ENCODE measurements around the gene KHDC4. TPM values are rescaled to one million over a fixed set of nuclear protein-coding genes. Genes with fewer than 3 reads are reported as not detected.

The KHDC4 gene
- polyA plus RNA-seq, 1 donor from 2014 or later, result 97.1 TPM

- no peaks in the 10 kb centered on the region for H3K27me3 ChIP-seq (ENCODE audit: insufficient read depth, low read depth, low read length)
- no peak overlapping the region for H3K9ac ChIP-seq (ENCODE audit: low read length)
- no peak for TF ChIP-seq TAF1 (IDR thresholded peaks at IDR 0.05; ENCODE audit: low read depth)
- TF ChIP-seq RAD21 (conservative IDR thresholded peaks at IDR 0.05), result no peak
- TF ChIP-seq POLR2AphosphoS5 (IDR thresholded peaks at IDR 0.05), result no peak
- TF ChIP-seq EP300 (conservative IDR thresholded peaks at IDR 0.05; ENCODE audit: poor library complexity, severe bottlenecking), result no peak
- no peak for TF ChIP-seq EZH2 (IDR thresholded peaks at IDR 0.05; ENCODE audit: borderline replicate concordance, insufficient read depth, low read length, poor library complexity, severe bottlenecking)
- TF ChIP-seq CTCF (IDR thresholded peaks at IDR 0.05; ENCODE audit: poor library complexity, severe bottlenecking), result no peak
- no peak for TF ChIP-seq REST (IDR thresholded peaks at IDR 0.05; ENCODE audit: borderline replicate concordance)
- no peak for TF ChIP-seq SMC3 (conservative IDR thresholded peaks at IDR 0.05; ENCODE audit: poor library complexity)
- TF ChIP-seq MXI1 (conservative IDR thresholded peaks at IDR 0.05; ENCODE audit: poor library complexity, severe bottlenecking), result no peak
- H3K9me2 ChIP-seq (ENCODE audit: insufficient read depth, low read length), result no peaks in the 10 kb centered on the region
- peaks cover 5% of the 10 kb centered on the region for H3K79me2 ChIP-seq (replicated peaks; ENCODE audit: insufficient read depth, low read length)
- H2AFZ ChIP-seq (ENCODE audit: low read depth, low read length), result no peak overlapping the region
- no peaks in the 10 kb centered on the region for H3K9me3 ChIP-seq (ENCODE audit: low read length)
- H3F3A ChIP-seq (ENCODE audit: insufficient read depth, low read length, poor library complexity, severe bottlenecking), result no peaks in the 10 kb centered on the region
- no peak overlapping the region for H3K4me2 ChIP-seq (ENCODE audit: low read length)
- peaks cover 10% of the 10 kb centered on the region for H3K36me3 ChIP-seq (ENCODE audit: insufficient read depth, low read length)
- H3K27ac ChIP-seq (ENCODE audit: low read length), result no peak overlapping the region
- no peaks in the 10 kb centered on the region for H4K20me1 ChIP-seq (ENCODE audit: insufficient read depth)
- no peak overlapping the region for H3K4me3 ChIP-seq (ENCODE audit: low read length)
Measured at GRCh38 chr1:155964193-155964592, 30.0 kb upstream of the KHDC4 start.

- H3K27ac ChIP-seq (ENCODE audit: low read length), result no peak overlapping the region
- no peaks in the 10 kb centered on the region for H4K20me1 ChIP-seq (ENCODE audit: insufficient read depth)
- TF ChIP-seq RAD21 (conservative IDR thresholded peaks at IDR 0.05) (no peak), TAF1 (IDR thresholded peaks at IDR 0.05; ENCODE audit: low read depth) (no peak), EP300 (conservative IDR thresholded peaks at IDR 0.05; ENCODE audit: poor library complexity, severe bottlenecking) (no peak), POLR2AphosphoS5 (IDR thresholded peaks at IDR 0.05) (no peak), EZH2 (IDR thresholded peaks at IDR 0.05; ENCODE audit: borderline replicate concordance, insufficient read depth, low read length, poor library complexity, severe bottlenecking) (no peak), CTCF (IDR thresholded peaks at IDR 0.05; ENCODE audit: poor library complexity, severe bottlenecking) (no peak), SMC3 (conservative IDR thresholded peaks at IDR 0.05; ENCODE audit: poor library complexity) (no peak), REST (IDR thresholded peaks at IDR 0.05; ENCODE audit: borderline replicate concordance) (no peak), MXI1 (conservative IDR thresholded peaks at IDR 0.05; ENCODE audit: poor library complexity, severe bottlenecking) (no peak)
- no peak overlapping the region for H2AFZ ChIP-seq (ENCODE audit: low read depth, low read length)
- H3K4me3 ChIP-seq (ENCODE audit: low read length), result no peak overlapping the region
- no peak overlapping the region for H3K9ac ChIP-seq (ENCODE audit: low read length)
- H3K4me2 ChIP-seq (ENCODE audit: low read length), result no peak overlapping the region
- no peaks in the 10 kb centered on the region for H3K9me3 ChIP-seq (ENCODE audit: low read length)
- no peaks in the 10 kb centered on the region for H3F3A ChIP-seq (ENCODE audit: insufficient read depth, low read length, poor library complexity, severe bottlenecking)
- no peaks in the 10 kb centered on the region for H3K27me3 ChIP-seq (ENCODE audit: insufficient read depth, low read depth, low read length)
- H3K79me2 ChIP-seq (replicated peaks; ENCODE audit: insufficient read depth, low read length), result peaks cover under 1% of the 10 kb centered on the region
- no peaks in the 10 kb centered on the region for H3K9me2 ChIP-seq (ENCODE audit: insufficient read depth, low read length)
- peaks cover 4% of the 10 kb centered on the region for H3K36me3 ChIP-seq (ENCODE audit: insufficient read depth, low read length)
Measured at GRCh38 chr1:155962599-155963211, 28.5 kb upstream of the KHDC4 start.

All from neural cell (in vitro differentiated cells).